GM10266 (cell line): ENCODE measurements around the gene CCDC149.

Source experiments
- DNase-seq: peaks from one replicate; pipeline ENCODE4 v3.0.0; 2012; ENCODE audit errors: extremely low spot score
- CTCF ChIP-seq: IDR thresholded peaks from 2 replicates; pipeline ENCODE4 v1.5.1; 2012; ENCODE audit warnings: mild to moderate bottlenecking, low read depth; ENCODE audit not compliant: control insufficient read depth, insufficient read depth; ENCODE audit errors: missing control alignments

CCDC149 gene

GRCh38 chr4:24778464-24779225 lies 134.2 kb downstream of the CCDC149 start:
- no peak for TF ChIP-seq CTCF
- DNase-seq = no peak

- TF ChIP-seq CTCF = no peak
- no peak for DNase-seq
Observed at GRCh38 chr4:24777536-24778463, 135.0 kb downstream of the CCDC149 start.

GRCh38 chr4:24775750-24776149 lies 137.1 kb downstream of the CCDC149 start:
- DNase-seq = no peak
- TF ChIP-seq CTCF = no peak

- no peak for TF ChIP-seq CTCF
- no peak for DNase-seq
Observed at GRCh38 chr4:24775032-24775605, 137.7 kb downstream of the CCDC149 start.

- no peak for DNase-seq
- TF ChIP-seq CTCF = no peak
Observed at GRCh38 chr4:24774452-24774851, 138.4 kb downstream of the CCDC149 start.

GRCh38 chr4:24772952-24773351 lies 139.9 kb downstream of the CCDC149 start:
- no peak for TF ChIP-seq CTCF
- no peak for DNase-seq

GRCh38 chr4:24772061-24772705 lies 140.7 kb downstream of the CCDC149 start:
- TF ChIP-seq CTCF = no peak
- DNase-seq = no peak
